GM21825 (cell line): ENCODE measurements around the gene NPLOC4.

Experiments used
- ATAC-seq: cut with Tn5 transposase; IDR thresholded peaks from one replicate; pipeline ENCODE4 v1.9.1; 2021; ENCODE audit warnings: mild to moderate bottlenecking, moderate library complexity; ENCODE audit not compliant: unreplicated experiment

The NPLOC4 gene

GRCh38 chr17:81509972-81510784 lies 126.7 kb downstream of the NPLOC4 start:
- no peak for ATAC-seq

- ATAC-seq, result no peak
Observed at GRCh38 chr17:81509207-81509971, 127.5 kb downstream of the NPLOC4 start.

- ATAC-seq, result no peak
Observed at GRCh38 chr17:81508639-81509206, 128.2 kb downstream of the NPLOC4 start.
